ENCODE results near the gene PTCH1. TPM values are rescaled to one million over a fixed set of nuclear protein-coding genes. Genes with fewer than 3 reads are reported as not detected.

PTCH1 gene
- total and polyA plus RNA-seq, 2 donors from 2014 or later: 2.6 to 37.2 TPM

DNA sequence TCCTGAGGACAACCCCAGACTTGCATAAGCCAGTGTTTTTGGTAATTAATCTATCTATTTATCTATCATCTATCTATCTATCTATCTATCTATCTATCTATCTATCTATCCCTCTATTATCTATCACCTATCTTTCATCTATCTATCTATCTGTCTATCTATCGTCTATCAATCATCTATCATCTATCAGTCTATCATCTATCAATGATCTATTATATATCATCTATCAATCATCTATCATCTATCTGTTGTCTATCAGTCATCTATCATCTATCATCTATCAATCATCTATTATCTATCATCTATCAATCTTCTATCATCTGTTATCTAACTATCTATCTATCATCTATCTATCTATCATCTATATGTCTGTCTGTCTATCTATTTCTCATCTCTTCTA lies 85.5 kb downstream of the PTCH1 start:
- Histone ChIP-seq H3K4me3 (ENCODE audit: low read length in 3 of 3) (no peak overlapping the region), H3K4me1 (ENCODE audit: control insufficient read depth in 2 of 3, insufficient read depth in 2 of 3, low read depth in 1 of 3, low read length in 3 of 3) (no peaks in the 10 kb centered on the region), H3K27ac (ENCODE audit: low read depth in 2 of 2, low read length in 2 of 2) (no peak overlapping the region), H3K9ac (ENCODE audit: low read length in 3 of 3) (no peak overlapping the region), H3K9me3 (ENCODE audit: control insufficient read depth in 2 of 3, insufficient read depth in 1 of 3, low read length in 3 of 3) (no peaks in the 10 kb centered on the region), H3K27me3 (ENCODE audit: control insufficient read depth, insufficient read depth, low read length) (no peaks in the 10 kb centered on the region), H3K36me3 (ENCODE audit: control insufficient read depth in 2 of 3, insufficient read depth in 3 of 3, low read length in 3 of 3) (no peaks in the 10 kb centered on the region)
- FAIRE-seq: no peak
- TF ChIP-seq, protein P1, sequence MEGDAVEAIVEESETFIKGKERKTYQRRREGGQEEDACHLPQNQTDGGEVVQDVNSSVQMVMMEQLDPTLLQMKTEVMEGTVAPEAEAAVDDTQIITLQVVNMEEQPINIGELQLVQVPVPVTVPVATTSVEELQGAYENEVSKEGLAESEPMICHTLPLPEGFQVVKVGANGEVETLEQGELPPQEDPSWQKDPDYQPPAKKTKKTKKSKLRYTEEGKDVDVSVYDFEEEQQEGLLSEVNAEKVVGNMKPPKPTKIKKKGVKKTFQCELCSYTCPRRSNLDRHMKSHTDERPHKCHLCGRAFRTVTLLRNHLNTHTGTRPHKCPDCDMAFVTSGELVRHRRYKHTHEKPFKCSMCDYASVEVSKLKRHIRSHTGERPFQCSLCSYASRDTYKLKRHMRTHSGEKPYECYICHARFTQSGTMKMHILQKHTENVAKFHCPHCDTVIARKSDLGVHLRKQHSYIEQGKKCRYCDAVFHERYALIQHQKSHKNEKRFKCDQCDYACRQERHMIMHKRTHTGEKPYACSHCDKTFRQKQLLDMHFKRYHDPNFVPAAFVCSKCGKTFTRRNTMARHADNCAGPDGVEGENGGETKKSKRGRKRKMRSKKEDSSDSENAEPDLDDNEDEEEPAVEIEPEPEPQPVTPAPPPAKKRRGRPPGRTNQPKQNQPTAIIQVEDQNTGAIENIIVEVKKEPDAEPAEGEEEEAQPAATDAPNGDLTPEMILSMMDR (IDR thresholded peaks at IDR 0.05; ENCODE audit: borderline replicate concordance, extremely low read depth, insufficient read depth): no peak
- intact Hi-C loops (cut with DNase I): no loop called here
- DNase-seq: no peak

DNA sequence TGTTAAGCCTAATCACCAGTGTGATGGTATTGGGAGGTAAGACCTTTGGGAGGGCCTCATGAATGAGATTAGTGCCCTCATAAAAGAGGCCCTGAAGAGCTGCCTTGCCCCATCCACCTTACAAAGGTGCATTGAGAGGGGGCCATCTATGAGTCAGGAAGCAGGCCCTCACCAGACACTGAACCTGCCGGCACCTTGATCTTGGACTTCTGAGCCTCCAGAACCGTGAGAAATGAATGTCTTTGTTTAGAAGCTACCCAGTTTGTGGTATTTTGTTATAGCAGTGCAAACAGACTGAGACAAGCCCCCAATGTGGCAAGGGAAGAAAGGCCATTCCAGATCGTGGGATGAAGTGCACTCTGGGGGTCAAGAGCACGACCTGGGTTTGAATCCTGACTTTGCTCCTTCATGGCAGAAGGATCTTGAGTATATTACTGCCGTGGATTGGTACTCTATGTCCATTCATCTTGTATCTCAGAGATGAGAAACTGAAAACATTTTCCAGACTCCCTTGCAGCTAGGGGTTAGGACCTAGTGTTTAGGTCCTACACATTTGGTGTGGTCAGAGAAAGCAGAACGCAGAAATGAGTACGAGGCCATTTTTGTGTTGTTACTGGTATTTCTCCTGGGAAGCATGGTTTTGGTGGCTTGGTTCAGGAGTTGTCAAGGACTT lies 86.7 kb downstream of the PTCH1 start:
- Histone ChIP-seq H3K27ac (ENCODE audit: low read depth in 2 of 2, low read length in 2 of 2) (no peak overlapping the region), H3K36me3 (ENCODE audit: control insufficient read depth in 2 of 3, insufficient read depth in 3 of 3, low read length in 3 of 3) (no peaks in the 10 kb centered on the region), H3K9me3 (ENCODE audit: control insufficient read depth in 2 of 3, insufficient read depth in 1 of 3, low read length in 3 of 3) (no peaks in the 10 kb centered on the region), H3K4me1 (ENCODE audit: control insufficient read depth in 2 of 3, insufficient read depth in 2 of 3, low read depth in 1 of 3, low read length in 3 of 3) (no peaks in the 10 kb centered on the region), H3K4me3 (ENCODE audit: low read length in 3 of 3) (no peak overlapping the region), H3K9ac (ENCODE audit: low read length in 3 of 3) (no peak overlapping the region), H3K27me3 (ENCODE audit: control insufficient read depth, insufficient read depth, low read length) (no peaks in the 10 kb centered on the region)
- DNase-seq (no peak), FAIRE-seq (no peak)
- TF ChIP-seq, protein P1 (IDR thresholded peaks at IDR 0.05; ENCODE audit: borderline replicate concordance, extremely low read depth, insufficient read depth): no peak
- intact Hi-C loops (cut with DNase I): no loop called here

GRCh38 chr9:95429096-95429495 lies 87.7 kb downstream of the PTCH1 start:
- TF ChIP-seq, protein P1 (IDR thresholded peaks at IDR 0.05; ENCODE audit: borderline replicate concordance, extremely low read depth, insufficient read depth): no peak
- H3K27me3 ChIP-seq (ENCODE audit: control insufficient read depth, insufficient read depth, low read length): no peaks in the 10 kb centered on the region
- no peaks in the 10 kb centered on the region for H3K9me3 ChIP-seq (ENCODE audit: control insufficient read depth in 2 of 3, insufficient read depth in 1 of 3, low read length in 3 of 3)
- intact Hi-C loops (cut with DNase I): no loop called here
- FAIRE-seq: no peak
- no peak overlapping the region for H3K27ac ChIP-seq (ENCODE audit: low read depth in 2 of 2, low read length in 2 of 2)
- H3K9ac ChIP-seq (ENCODE audit: low read length in 3 of 3): no peak overlapping the region
- no peaks in the 10 kb centered on the region for H3K4me1 ChIP-seq (ENCODE audit: control insufficient read depth in 2 of 3, insufficient read depth in 2 of 3, low read depth in 1 of 3, low read length in 3 of 3)
- H3K36me3 ChIP-seq (ENCODE audit: control insufficient read depth in 2 of 3, insufficient read depth in 3 of 3, low read length in 3 of 3): no peaks in the 10 kb centered on the region
- DNase-seq: no peak
- H3K4me3 ChIP-seq (ENCODE audit: low read length in 3 of 3): no peak overlapping the region

Data from kidney (tissue), 14 donors.